Endothelial cell of umbilical vein (primary cell): Measurements from ENCODE around the gene PDGFRB.

Source experiments
- CTCF ChIP-seq, 2 donors: IDR thresholded peaks; 1 replicate in 1 of 2; 2 replicates in 1 of 2; pipeline ENCODE4 v1.5.1; 2011; ENCODE audit warnings: low read length in 2 of 2, mild to moderate bottlenecking in 2 of 2, moderate library complexity in 2 of 2, control low read depth in 1 of 2, inconsistent platforms in 1 of 2, low read depth in 1 of 2; ENCODE audit not compliant: insufficient read depth in 1 of 2; ENCODE audit errors: extremely low read depth in 1 of 2
- EZH2 ChIP-seq: IDR thresholded peaks from 2 replicates; pipeline ENCODE4 v1.6.1; 2012; ENCODE audit warnings: borderline replicate concordance, low read depth, mild to moderate bottlenecking, moderate library complexity, low read length, inconsistent platforms; ENCODE audit not compliant: severe bottlenecking
- FOS ChIP-seq: IDR thresholded peaks from 2 replicates; pipeline ENCODE4 v1.6.1; 2011; ENCODE audit warnings: mild to moderate bottlenecking, low read length, moderate library complexity, borderline replicate concordance; ENCODE audit not compliant: insufficient read depth
- GATA2 ChIP-seq: IDR thresholded peaks from 2 replicates; pipeline ENCODE4 v1.7.0; 2011; ENCODE audit warnings: low read depth, mild to moderate bottlenecking, moderate library complexity, mixed read lengths, low read length; ENCODE audit not compliant: insufficient read length, insufficient read depth
- JUN ChIP-seq: IDR thresholded peaks from 2 replicates; pipeline ENCODE4 v1.6.1; 2011; ENCODE audit warnings: borderline replicate concordance, low read depth; ENCODE audit not compliant: insufficient read length, insufficient read depth
- MAX ChIP-seq: IDR thresholded peaks from 2 replicates; pipeline ENCODE4 v1.6.1; 2011; ENCODE audit not compliant: insufficient read depth, insufficient read length
- MYC ChIP-seq: IDR thresholded peaks from one replicate; pipeline ENCODE4 v1.6.1; 2011; ENCODE audit warnings: mild to moderate bottlenecking, low read depth, low read length
- POLR2A ChIP-seq: IDR thresholded peaks from 2 replicates; pipeline ENCODE4 v1.6.1; 2012; ENCODE audit warnings: low read depth, mild to moderate bottlenecking, control low read depth, low read length
- POLR2AphosphoS5 ChIP-seq: IDR thresholded peaks from 2 replicates; pipeline ENCODE4 v1.6.1; 2012; ENCODE audit warnings: low read depth, mild to moderate bottlenecking, control low read depth, low read length, moderate library complexity; ENCODE audit not compliant: insufficient read depth

- no peak for TF ChIP-seq CTCF (IDR thresholded peaks at IDR 0.05; ENCODE audit: extremely low read depth in 1 of 2, insufficient read depth in 1 of 2, low read depth in 1 of 2, low read length in 2 of 2)
- no peak for TF ChIP-seq GATA2
- no peak for TF ChIP-seq EZH2
- no peak for TF ChIP-seq POLR2A
- TF ChIP-seq POLR2AphosphoS5: no peak
- no peak for TF ChIP-seq FOS
- no peak for TF ChIP-seq JUN
- TF ChIP-seq MAX: no peak
- TF ChIP-seq MYC: no peak
These were observed 74.8 kb downstream of the PDGFRB start for GRCh38 chr5:150080696-150081435.
